Glomerular visceral epithelial cell (primary cell): ENCODE measurements around the gene DBN1.

Experiments used
- DNase-seq: peaks from one replicate; pipeline ENCODE4 v3.0.0-alpha.2; 2016; ENCODE audit errors: extremely low spot score

The DBN1 gene

DNA sequence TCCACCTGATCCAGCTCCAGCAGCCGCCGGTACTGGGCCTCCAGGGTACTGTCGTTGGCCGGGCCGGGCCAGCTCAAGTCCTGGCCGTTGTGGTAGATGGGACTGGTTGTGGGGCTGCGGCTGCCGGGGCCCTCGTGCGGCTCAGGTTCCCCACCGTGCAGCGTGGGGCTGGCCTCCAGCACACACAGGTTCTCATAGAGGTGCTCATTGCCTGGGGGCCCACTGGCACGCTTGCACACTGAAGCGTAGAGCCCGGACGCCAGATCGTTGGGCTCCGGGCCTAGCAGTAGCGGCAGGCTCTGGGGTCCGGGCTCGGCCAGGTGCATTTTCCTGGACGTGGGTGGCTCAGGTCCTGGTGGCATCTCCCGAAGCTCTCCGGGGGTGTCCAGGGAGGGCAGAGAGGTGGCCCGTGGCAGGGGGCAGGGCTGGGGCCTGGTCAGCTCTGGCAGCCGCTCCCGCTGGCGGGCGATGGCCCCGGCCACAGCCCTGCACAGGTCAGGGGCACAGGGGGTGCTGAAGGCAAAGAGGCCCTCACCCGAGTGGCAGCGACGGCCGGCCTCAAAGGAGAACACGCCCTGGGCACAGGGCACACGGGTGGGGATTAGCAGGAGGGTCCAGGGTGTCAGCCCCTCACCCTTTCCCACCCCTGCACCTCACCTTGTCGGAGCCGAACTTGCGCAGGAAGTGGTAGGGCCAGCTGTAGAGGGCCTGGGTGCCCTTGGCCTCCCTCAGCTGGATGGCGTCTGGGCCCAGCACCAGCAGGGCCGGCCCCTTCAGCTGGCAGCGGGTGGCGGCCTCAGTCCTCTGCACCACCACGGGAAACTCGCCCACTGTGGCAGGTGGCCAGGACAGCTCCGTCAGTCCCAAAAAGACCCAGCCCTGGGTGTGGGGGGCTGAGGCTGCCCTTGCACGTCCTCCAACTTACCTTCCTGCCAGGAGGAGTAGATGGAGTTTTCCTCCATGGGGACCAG lies 30.9 kb upstream of the DBN1 start:
- no peak for DNase-seq

DNA sequence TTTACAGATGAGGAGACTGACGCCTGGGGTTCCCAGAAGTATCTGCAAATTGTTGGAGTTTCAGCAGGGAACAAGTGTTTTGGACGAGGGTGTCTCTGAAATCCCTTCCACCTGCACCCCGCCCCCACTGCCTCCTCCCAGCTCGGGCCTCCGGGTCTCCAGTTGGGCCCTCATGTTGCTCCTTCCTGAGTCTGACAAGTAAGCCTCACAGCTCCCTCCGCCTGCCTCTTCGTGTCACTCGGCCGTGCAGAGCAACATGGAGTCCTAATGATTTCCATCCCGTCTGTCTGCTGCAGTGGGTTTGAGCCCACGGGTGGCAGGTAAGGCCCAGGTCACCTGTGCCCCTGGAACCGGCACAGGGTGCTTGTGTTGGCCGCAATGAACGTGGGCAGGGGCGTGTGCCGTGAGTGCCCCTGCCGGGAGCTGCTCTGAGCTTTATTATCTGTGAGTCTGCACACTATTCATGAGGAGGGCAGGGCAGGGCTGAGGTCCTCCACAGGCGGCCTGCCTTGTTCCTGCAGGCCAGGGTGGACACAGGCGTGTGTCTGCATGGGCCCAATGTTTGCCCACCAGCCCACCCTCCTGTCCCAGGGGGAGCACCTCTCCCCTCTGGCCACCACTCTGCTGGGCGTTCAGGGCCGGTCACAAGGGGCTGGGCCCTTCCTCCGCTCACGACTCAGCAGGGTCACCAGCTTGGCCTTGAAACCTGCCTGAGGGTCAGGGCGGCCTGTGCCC lies 30.1 kb upstream of the DBN1 start:
- DNase-seq, result no peak

DNA sequence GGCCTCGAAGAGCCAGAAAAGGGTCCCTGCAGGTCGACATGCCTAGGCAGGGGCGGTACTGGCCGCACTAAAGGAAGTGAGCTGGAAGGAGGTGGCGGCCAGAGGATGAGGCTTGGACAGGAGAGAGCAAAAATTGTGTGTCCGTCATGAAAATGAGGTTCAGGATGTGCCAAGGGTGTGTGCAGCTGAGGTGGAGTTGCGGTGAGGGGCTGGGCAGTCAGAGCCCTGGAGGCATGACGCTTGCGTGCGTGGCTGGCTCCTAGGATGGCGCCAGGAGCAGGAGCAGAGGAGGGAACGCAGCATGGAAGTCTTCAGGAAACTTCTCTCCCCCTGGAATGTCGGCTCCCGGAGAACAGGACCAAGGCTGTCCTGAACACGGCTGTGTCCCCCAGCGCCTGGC lies 29.5 kb upstream of the DBN1 start:
- DNase-seq, result no peak

DNA sequence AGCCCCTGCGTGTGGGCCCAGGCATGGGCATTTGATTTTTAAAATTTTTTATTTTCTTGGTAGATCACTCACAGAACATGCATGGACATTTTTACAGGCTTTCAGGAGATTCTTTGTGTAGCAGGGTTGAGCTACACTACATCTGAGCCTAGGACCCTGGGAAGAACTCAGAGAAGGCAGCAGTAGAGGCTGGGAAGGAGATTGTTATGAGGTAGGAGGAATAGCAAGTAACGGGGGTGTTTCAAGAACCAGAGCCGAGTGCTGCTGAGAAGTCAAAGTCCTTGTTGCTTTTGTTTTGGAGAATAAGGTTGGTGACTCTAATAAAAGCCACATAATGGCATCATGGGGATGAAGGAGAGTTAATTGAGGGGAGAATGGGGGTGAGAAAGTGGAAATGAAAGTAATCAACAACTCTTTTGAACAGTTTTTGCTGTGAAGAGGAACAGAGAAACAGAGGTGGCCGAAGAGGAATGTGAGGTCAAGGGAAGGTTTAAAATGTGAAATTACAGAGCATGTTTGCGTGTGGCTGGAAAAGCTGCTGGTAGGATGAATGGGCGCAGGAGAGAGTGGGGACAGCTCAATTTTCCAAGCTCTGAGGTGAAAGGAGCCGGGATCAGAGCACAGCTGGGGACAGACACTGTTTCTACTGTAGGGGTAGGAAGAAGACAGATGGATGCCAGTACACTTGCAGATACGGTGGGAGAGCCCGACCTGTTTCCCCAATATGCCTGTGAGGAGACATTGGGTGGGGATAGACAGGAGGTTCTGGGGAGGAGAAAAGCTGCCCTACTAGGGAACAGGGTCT lies 28.6 kb upstream of the DBN1 start:
- no peak for DNase-seq

DNA sequence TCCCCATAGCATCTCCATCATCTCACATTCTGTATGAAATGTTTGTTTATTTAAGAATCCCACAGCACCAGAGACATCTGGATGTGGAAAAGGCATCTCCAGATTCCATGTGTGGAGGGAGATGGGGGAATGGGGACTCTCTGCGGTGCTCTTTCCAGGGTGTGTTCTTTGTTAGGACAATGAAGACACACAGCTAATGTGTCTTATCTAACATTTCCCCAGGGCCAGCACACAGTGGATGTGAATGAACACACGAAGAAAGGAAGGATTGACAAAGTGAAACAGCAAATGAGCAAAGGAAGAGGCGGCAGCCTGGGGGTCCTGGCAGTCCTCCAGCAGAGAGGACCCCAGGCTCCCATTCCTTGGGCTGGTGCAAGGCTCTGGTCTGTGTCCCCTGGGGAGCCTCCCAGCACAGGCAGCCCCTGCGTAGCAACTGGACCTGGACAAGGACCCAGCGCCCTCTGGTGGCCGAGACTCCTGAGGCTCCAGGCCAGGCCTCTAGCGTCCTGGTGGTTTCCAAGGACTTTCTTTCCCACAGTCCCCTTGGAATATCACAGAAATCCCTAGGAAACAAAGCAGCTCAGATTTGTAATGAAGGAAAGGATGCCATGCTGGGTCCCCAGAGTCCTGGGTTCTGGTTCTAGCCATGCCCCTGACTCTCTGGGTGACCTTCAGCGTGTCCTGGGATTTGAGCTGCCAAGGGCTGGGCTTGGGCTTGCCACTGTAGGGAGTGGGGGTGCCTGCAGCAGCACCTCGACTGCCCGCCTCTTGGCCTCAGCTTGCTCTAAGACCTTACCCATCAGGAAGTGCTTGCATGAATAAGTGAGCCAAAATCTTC lies 27.5 kb upstream of the DBN1 start:
- peak; percentile 86 for DNase-seq

DNA sequence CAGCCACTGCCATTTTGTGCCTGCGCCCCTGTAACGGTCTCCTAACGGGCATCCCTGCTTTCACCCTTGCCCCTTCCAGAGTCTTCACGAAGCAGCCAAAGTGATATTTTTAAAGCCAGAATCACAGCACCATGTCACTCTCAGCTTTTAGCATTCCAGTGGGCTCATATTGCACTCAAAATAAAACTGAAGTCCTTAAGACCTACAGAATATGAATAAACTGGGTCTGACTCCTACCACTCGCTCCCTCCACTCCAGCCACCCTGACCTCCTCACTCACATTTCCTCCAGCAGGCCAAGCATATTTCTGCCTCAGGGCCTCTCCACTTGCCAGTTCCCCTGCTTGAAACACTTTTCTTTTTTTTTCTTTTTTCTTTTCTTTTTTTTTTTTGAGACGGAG lies 26.4 kb upstream of the DBN1 start:
- DNase-seq, result no peak

DNA sequence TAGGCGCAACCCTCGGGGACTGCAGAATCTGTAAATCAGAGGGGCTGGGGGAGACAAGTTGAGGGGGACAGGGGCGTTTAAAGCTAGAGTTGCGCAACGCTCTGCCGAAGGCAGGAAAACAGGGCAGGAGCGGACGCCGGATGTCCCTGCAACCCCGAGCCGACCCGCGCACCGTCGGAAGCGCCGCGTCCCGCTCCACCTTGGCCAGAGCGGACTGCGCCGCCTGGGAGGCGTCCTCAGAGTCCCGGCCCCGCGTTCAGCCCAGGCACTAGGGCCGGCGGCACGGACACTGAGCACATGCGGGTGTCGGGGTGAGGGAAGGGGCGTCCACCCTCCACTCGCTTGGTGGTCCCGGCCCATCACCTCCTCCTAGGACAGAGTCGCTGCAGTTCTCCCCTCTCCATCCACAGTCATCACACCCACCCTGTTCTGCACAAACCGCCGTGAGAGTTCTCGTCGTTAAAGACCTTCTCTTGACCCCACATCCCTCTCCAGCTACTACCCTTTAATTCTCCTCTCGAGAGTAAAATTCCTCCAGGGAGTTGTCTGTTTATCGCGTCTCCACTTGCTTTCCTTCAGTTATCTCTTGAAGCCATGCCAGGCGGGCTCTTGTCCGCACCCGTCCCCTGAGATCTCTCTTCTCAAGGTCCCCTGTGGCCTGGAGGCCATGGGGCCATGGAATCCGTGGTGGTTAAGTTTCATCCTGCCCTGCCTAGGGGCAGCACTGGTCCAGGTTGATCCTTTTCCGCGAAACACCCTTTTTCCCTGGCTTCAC lies 24.8 kb upstream of the DBN1 start:
- DNase-seq, result no peak

DNA sequence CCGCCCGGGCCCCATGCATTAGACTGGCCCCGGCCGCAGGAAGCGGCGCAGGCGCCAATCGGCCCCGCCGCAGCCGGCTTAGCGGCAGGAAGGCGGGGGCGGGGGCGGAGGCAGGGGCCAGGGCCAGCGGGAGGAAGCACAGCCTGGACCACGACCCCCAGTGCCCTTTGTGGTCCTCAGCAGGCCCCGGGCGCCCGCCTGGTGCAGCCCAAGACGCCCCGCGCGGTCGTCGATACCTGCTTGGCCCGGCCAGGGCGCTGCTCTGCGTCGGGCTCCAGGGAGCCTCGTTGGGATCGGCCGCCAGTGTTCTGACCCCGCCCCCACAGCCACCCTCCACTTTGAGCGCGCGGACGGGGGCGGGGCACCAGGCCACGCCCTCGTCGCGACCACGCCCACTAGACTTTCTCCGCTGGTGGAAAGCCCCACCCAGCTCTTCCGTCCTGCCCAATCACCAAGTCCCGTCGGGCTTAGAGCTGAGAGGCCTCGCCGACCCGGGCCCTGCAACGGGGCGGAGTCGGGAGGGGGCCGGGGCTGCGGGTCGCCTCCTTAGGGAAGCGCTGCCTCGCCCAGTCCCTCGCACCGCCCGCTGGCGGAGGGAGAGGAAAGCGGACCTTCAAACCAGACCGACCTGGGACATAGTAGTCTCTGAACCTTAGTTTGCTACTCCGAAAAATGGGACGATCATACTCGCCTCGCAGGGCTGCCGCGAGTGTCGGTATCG lies 24.0 kb upstream of the DBN1 start, which contains the start of gene PDLIM7:
PDLIM7 (minus strand) TSS at position 313 of the 721 bp plus-strand sequence. CDS start 1,092 bp downstream, outside the sequence.
- peak; percentile 99 for DNase-seq

DNA sequence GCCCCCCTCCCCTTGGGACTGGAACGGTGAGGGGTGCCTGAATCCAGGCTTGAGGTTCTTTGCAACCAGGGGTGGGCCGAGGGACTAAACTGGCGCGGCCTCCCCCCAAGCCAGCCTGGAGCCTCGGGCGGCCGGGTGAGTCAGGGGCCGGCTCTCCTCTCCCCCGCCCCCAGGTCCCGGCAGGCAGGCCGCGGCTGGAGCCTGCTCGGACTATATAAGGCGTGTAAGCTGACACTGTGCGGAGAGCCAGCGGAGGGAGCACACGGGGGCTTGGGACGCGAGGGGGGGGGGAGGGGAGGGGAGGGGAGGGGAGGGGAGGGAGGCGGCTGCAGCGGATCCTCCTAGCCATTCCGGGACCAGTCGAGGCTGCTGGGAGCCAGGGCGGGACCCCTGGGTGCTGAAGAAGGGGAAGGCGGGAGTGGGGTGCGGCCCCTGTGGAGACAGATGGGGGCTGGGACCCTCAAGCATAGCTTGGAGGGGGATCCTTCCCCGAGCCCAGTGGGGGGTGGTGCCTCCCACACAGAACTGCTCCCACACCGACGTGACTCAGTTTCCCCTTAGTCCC lies 23.4 kb upstream of the DBN1 start:
- peak; percentile 95 for DNase-seq

DNA sequence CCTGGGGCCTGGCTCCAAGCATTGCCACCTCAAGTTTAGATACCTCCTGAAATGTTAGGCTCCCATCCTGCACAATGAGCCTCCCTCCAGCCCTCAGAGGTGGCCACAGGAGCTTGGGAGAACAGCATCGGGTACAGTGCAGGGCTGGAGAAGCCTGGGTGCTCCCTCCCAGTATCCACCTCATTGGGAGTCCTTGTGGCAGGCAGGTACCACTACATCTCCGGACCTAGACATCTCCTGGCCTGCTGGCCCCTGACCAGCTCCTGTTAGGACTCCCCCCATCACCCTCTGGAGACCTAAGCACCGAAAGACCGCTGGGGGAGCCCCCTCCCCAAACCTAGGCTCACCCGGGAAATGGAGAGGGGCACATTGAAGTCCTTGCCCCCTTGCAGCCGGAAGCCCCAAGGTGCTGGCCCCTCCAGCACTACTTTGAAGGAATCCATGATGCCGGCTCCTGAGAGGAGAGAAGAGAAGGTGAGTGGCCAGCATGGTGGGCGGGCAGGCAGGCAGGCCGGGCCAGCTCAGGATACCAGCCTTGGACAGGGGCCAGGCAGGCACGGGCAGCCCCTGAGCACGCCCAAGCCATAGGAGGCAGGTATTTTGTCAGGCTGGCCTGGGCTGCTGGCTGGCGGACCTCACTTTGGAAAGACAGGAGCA lies 22.8 kb upstream of the DBN1 start:
- peak; percentile 80 for DNase-seq

DNA sequence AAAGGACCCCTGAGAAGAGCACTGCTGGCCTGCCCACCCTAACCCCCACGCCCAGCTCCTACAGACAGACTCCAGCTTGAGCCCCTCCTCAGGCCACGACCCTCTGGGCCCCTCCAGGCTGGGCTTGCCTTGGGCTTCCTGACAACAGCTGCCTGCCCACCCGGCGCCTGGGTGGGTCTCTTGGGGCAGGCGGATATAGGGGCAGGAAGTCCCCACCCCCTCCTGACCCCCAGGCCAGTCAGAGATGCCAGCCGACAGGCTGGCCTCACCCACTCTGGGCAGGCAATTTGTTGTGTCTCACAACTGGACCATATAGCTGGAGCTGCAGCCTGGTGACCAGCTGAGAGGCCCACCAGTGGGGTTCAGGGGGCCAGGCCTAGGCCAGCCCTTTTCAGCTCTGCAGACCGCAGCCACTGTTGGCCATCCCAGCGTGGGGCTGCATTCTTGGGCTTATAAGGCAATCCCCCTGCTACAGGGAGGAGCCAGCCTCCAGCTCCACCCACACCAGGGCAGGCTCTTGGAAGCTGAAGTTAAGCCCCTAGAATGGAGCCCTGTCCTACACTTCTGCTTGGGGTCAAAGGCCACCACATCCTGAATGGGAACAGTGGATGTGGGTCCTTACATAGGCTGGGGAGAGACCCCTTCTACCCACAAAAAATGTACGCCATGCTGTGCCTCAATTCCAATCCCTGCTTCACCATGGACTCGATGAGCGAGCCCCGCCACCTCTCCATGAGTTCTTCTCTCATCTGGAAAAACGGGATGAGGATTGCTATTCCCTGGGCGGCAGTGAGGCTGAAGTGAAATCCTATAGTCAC lies 22.0 kb upstream of the DBN1 start:
- DNase-seq, result peak; percentile 99

DNA sequence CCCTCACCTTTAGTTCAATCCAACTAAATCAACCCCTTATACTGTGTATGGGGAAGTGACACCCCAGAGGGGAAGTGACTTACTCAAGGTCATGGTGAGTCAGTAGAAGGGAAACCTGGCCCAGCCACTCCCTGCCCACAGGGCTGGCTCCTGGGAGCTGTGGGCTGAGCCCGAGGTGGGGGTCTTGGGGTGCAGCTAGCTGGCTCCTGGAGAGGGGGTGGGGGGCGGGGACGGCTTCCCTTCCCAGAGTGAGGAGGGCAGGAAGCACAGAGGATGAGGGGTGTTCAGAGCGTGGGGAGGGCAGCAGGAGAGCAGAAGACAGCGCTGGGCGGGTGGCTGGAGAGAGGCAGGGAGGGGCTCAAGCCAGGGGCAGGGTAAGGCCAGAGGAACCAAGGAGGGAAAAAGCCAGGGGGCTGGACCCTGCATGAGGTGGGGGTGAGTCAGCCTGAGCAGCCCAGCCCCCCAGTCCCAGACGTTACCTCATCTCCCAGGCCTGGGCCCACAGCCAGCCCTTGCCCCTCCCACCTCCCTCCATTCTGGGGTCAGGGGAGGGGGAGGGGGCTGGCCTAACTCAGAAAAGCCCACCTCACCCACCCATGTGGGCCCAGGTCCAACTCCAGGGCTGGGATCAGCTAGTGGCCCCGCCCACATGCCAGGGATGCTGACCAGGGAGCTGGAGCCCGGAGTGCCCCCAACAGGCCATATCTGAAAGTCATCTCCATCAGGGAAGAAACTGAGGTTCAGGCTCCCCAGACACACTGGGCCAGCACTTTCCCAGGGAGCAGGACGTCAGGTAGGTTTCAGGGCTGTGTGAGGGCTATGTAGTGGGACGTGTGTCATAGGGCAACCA lies 21.1 kb upstream of the DBN1 start:
- peak; percentile 99 for DNase-seq

DNA sequence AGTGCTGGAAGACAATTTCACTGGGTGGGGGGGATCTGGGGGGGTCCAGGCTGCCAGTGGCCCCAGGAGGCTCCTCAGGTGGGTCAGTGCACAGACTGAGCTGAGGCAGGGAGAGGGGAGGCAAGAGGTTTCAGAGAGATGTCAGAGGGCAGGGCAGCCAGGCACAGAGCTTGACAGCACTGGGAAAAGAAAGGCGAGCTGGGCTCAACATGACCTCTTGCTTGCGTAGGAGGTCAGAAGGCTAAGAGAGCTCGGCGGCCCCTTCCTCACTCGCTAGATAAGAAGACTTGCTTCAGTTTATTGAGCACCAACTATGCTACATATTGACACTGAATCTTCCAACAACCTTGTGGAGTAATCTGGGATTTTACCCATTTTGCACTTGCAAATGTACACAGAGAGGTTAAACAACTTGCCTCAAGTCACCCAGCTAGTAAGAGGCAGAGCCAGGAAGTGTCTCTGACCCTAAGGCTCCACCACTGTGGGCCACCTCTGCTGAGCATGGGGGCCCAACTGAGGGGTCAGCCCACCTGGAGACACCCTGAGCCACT lies 20.4 kb upstream of the DBN1 start:
- no peak for DNase-seq

DNA sequence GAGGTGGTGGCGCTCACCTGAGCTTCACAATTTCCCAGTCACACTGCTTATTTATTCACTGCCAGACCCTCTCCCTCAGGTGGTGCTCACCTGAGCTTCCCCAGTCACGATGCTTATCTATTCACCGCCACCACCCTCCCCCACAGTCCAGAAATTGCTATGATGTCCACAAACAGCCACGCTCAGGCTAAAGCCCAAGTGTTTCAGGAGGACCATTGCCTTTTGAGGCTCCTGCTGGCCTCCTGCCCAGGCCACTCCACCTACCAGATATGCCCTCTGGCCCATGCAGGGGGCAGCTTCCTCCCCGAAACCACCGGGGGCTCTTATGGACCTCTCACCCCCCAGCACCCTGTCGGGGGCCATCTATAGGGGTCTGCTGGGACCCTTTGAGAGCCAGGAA lies 19.4 kb upstream of the DBN1 start:
- no peak for DNase-seq

DNA sequence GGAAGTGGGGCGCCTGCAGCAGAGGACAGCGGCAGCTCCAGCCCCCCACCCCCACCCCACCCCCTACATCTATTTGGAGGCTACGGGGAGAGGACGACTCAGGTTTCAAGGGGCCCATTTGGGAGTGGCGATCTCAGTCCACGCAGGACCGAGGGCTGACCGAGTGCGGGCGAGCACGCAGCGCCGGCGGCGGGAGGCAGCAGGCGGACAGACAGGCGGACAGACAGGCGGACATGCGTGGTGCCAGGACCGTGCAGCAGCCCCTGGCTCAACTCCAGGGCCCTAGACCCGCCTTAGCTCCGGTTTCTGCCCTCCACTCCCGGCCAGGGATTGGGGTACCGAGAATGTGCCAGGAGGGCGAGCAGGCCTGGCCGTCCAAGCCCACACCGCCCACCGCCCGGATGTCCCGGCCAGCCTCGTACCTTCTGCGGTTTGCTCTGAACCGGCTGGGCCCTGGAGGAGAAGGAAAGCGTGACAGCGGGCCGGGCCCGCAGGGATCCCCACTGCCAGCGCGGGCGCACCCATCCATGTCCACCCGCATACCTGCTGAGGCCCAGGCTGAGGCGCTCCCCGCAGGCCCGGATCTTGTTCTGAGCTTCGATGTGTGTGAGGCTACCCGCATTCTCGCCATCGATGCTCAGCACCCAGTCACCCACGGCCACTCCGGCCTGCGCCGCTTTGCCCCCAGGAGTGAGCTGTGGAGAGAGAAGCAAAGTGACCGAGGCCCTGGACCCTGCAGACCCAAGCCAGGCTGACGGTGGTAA lies 18.7 kb upstream of the DBN1 start:
- DNase-seq, result no peak

DNA sequence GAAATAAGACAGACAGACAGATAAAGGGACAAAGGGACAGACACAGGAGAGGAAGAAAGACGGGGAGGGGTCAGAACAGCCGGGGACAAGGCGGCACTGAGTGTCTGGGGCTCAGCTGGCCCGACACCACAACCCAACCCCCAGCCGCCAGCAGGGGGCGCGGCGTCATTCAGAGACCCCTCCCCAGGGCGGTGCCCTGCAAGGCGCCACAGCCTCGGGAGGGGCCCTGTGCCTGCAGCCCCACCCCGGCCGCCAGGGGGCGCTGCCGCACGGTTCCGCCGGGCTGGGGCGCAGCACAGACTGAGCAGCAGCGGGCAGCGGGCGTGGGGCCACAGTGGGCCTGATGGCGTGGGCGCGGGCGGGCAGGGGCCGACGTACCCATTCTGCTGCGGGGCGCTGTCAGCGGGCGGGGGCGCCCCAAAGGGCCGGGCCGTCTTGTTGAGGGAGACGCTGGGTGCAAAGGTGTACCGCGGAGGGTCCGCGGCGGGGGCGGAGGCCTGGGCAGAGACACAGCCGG lies 18.1 kb upstream of the DBN1 start:
- DNase-seq, result peak; percentile 61
